8988T (cell line): ENCODE results near the gene TMEM9.
A peak's percentile ranks its signal among the peaks of the same experiment; 100 is the strongest.

Experiments
- DNase-seq: peaks from one replicate; pipeline ENCODE4 v3.0.0; 2011

TMEM9 gene

DNA sequence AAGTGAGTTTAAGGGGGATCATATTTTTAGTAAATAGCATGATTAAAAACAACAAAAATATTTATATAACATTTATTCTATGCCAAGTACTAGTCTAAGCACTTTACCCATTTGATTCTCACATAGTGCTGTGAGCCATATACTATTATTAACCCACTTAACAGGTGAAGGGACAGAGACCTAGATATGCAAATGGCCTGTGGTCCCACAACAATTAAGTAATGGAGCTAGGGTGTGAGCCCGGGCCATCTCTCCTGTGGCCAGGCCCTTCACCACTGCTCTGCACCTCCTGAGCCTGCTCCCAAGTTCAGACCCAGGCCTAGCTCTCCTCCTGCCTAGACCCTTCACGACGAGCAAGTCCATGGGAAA lies 27.8 kb downstream of the TMEM9 start:
- no peak for DNase-seq

DNA sequence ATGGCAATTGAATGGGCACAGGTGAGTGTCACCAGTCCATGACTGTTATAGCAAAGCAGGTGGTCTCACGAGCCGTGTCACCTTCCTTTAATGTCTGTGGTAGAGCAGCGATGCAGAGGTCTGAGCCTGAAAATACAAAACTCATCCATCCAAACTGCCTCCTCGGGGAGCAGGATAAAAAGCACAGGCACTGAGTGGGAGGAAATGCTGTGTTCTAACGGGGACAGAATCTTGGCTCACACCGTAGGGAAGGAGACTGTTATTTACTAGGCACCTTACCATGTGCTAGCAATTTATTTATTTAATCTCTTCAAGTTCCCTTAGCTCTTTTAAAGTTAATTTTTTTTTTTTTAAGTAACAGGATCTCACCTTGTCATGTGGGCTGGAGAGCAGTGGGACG lies 28.5 kb downstream of the TMEM9 start:
- DNase-seq: no peak

DNA sequence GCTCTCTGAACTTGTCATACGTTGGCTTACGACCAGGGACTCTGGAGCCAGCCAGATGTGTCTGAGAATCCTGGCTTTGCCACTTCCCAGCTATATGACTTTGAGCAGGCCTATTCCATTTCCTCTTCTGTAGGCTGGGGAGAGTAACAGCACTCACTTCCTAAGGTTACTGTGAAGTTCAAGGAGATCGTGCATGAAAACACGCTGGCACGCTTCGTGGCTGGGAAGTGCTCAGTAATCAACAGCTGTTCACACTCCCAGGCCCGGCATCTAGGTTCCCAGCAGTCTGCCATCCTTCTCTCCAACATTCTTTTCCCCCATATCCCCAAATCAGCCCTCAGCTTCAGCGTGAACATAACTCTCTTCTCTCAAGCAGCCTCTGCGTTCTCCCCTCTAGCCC lies 29.3 kb downstream of the TMEM9 start:
- no peak for DNase-seq

DNA sequence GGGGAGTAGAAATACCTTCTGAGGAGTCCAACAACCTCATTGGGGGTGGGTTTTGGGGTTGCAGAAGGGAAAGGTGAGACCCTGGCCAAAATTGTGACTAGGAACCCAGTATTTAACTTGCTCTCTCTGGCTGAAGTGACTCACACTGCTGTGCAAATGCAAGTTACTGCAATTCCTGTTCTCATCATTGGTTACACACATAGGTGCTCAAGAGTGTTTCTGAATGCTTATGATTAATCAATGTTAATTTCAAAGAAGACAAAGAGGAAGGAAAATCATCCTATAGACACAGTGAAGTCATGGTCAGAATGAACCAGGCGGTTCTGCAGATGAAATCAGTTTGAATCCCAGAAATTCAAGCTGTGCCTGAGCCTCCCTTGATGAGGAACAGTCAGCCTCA lies 30.4 kb downstream of the TMEM9 start:
- no peak for DNase-seq

DNA sequence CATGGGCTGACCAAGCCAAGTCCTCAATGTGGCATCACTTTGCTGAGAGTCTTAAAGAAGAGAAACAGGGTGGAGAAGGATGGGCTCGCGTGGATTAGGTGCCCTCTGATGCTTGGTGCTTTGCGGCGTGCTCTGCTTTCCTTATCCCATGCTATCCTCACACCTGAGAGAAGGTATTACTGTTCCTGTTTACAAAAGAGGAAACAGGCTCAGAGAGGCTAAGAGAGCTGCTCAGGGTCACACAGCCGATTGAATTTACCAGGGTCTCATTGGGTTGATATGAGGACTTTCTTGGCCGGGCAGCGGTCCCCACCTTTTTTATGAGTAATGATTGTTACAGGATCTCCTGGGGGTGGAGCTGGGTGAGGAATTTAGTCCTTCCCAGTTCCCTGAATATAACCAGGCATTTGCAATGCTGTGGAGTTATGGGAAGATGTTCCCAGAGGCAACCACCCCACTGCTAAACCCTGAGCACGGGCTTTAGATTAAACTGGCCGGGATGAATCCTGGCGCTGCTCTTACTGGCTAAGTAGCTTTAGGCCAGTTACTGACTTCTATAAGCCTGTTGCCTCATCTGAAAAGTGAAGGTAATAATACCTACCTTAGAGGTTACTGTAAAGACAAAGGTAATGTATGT lies 31.8 kb downstream of the TMEM9 start:
- DNase-seq: no peak

DNA sequence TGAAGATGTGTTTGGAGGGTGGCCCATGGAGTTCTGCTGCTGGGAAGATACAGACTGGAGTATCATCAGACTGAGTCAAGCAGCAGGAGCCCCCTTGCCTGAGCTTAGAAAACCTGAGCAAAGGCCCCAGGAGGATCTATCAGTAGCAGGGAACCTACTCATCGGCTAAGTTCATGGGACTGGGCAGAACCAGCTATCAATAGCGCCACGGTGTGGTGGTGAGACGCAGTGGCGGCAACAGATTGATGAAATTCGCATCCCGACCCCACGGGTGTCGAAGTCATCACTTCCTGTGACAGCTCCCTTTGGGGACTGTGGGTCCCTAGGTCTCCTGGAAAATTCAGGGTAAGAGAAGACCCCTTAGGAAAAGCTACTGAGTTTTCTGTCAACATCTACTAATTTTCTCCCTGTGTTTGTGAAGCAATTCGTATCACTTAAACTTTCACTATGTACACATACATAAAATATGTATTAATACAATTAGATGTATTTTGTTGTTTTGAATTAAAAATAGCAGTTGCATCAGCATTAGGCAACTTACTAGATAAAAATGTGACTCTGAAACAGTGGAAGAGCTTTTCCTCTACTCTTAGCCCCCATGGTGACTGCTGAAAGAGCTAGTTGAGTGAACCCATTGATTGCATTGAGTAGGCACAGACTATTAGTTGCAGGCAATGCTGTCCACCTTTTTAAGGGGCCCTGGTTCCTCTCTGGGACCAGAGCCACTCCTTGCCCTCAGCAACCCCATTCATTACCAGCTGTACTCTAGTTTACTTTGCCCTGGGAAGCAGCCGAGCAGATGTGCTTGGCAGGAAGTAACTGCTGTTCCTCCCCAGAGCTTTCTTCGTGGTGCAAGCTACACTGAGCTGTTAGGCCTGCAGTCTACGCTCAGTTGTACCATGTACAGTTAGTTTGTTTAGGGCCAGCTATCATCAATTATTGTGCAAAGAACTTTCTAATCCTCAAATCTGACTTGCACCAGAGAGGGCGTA lies 34.8 kb downstream of the TMEM9 start:
- DNase-seq: peak; percentile 70

DNA sequence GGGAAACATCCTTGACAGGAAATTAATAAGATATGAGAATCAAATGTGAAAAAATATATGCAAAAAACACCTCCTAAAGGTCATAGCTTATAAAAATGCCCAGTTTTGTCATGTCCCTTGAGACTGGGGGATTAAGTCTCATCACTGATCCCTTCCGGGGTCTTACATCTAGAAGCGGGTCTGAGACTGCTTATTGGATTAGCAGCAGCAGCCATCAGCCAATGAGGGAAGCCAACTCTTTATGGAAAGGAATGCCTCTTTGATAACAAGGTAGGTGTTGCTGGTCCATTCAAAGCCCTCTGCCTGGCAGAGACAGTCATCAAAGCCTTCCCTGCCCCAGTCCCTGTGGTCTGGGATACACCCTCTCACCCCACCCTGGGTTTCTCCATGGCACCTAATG lies 38.2 kb downstream of the TMEM9 start:
- DNase-seq: no peak

DNA sequence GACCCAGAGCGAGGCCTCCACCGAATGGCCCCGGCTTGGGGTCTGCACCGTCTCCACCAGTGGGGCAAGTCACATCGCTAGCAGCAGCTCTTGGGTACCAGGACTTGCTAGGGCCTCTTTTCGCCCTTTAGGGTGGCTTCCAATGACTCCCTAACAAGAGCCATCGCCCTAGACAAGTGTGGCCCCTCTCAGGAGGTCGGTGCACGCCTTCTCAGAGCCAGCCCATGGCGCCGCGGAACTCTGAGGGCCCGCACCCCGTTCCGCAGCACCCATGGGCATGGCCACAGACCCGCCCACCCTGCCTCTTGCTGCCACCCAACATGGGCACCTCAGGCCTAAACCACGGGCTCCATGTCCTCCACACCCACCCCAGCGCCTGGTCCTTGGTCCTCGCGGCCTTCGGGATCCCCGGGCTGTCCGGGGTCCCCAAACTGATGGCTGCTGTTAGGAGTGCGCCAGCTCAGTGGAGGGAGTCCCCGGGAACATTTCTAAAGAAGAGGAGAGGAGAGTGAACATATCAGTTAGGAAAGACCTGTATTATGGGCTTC lies 38.8 kb downstream of the TMEM9 start:
- DNase-seq: no peak

DNA sequence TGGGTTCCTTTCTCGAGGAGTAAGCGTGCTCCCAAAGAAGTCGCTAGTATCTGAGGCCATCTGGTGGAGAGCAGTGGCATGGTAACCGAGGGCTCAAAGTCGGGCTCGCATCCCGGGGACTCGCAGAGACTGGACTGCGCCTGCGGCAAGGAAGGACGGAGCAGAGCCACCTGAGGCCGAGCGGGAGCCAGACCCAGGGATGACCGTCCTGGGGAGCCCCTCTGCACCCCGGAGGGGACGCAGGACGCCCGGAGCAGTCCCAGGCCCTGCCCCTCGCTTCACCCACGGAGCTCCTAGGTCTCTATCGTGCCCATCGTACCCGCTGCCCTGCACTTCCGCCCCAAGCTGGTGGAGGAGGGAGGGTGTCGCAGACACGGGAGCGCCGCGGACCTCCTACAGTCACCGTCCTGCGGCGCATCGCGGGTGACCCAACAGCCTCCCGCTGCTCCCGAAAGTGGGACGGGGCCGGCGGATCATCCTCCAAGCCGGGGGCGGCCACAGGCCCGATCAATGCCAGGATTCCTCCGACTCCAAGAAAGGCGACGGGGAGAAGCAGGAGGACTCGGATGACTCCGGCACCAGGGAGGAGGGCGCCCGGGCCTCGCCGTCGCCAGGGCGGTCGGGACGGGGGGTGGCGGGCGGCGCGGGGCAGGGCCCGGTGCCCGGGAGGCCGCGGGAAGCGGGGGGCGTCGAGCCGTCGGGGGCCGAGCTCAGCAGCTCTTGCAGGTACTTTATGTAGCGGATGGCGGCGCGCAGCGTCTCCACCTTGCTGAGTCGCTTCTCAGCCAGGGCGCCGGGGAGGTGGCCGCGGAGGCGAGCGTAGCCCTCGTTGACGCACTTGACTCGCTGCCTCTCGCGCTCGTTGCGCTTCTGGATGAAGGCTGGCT lies 39.8 kb downstream of the TMEM9 start:
- peak; percentile 99 for DNase-seq

DNA sequence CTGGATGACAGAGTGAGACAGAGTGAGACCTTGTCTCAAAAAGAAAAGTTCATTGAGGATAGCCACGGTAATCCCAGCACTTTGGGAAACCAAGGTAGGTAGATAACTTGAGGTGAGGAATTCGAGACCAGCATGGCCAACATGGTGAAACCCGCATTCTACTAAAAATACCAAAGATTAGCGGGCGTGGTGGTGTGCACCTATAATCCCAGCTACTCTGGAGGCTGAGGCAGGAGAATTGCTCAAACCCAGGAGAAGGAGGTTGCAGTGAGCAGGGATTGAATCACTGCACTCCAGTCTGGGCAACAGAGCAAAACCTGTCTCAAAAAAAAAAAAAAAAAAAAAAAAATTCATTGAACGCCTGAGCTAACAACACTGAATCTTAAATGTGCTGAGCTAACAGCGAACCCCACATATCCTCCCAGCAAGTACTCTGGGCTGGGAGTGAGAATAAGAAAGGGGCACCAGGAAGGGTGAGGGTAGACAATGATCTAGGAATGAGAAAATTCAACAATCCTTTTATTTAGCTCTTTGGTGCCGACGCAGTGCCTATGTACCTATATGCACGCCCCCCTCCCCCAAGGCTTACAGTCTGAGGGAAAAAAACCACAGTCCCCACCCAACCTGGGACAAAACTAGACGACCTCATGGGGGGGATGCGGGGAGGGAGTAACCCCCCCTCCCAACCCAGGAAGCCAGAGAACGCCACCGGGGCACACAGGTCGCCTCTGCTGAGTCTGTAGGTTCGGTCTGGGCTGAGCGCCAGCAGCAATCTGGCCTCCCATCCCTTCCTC lies 40.6 kb downstream of the TMEM9 start:
- DNase-seq: peak; percentile 30

DNA sequence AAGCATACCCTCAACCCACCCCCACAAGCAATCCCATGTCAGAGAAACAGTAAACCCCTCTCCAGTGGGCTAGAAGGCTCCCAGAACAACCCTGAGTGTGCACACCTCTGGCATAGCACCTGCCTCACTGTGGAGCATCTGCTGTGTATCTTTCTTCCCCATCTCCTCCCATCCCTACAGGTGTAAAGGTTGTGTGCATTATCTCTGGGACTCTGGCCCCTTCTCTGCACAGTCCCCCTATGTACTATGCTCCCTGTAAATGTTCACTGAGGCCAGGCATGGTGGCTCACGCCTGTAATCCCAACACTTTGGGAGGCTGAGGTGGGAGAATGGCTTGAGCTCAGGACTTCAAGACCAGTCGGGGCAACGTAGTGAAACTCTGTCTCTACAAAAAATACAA lies 41.3 kb downstream of the TMEM9 start:
- DNase-seq: no peak

DNA sequence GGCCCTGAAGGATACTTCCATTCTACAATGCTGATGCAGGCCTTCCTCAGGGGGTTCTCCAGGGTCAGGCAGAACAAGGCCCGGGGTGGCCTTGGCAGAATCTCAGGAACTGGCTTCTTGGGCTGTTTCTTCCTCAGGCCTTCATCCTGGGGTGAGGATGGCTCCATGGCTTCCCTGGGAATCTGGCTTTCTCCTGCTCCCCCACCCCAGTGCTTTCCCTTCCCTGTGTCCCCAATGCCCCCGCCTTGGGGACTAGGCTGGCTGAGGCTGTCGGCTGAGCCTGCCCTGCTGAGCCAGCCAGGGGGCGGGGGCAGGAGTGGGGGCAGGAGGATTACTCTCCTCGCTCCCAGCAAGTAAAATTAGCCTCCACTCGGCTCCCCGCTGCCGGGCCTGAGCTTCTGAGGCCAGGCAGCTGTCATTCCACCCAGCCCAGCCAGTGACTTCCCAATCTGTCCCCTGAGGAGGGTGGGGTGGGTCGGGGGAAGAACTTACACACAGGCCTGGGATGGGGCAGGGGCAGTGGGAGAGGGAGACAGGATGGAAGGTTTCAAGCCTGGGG lies 42.0 kb downstream of the TMEM9 start, which contains the start of gene CACNA1S:
Gene CACNA1S, minus strand, starts transcription at position 254 of the 559 bp plus-strand sequence. Its CDS starts 87 bp downstream, at position 167.
- no peak for DNase-seq

DNA sequence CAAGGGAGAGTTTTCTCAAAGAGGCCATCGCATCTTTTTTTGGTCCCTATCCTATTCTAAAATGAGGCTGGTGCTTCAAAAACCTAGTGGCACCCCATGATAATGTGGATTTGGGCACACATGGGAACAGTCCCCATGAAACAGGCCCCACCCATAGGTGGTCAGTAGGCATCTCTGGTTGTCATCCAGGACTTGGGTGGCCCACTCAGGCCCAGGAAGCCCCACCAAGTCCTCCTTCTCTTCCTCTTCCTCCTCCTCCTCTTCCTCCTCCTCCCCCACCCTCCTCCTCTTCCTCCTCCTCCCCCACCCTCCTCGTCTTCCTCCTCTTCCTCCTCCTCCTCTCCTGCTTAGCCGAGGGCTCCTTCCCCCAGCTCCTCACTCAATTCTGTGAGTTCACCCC lies 42.6 kb downstream of the TMEM9 start:
- DNase-seq: no peak

DNA sequence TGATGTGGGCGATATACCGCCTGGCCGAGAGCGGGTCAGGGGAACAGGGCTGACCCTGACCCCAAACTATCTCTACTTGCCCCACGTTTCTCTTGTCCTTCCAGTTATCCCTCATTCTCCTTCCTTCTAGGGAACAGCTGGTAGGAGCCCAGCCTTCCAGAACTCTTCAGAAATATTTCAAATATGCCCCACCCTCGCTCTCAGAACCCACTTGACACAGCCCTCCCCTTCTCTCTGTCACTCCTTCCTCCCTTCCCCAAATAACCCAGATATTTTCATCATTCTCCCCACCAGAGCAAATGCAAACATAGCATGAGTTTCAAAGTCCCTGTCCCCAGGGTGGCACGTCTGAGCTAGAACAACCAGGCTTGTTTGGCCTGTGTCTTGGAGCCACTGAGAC lies 43.1 kb downstream of the TMEM9 start:
- no peak for DNase-seq

DNA sequence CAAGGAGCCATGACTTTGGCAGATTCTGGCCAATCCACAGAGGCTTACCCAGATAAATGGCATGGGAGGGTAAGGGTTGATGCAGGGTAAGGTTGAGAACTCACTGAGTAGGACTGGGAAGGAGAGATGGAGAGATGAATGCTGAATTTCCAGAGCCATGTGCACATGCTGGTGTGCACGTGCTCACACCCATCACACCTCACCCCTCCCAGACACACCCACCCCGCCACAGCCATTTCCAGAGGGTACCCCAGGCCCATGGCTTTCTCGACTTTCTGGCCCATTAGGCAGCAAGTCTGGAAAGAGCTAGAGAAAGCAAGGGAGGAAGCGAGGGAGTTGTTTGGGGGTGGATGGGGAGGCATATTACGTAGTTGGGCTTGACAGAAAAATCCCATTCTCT lies 43.7 kb downstream of the TMEM9 start:
- DNase-seq: no peak

DNA sequence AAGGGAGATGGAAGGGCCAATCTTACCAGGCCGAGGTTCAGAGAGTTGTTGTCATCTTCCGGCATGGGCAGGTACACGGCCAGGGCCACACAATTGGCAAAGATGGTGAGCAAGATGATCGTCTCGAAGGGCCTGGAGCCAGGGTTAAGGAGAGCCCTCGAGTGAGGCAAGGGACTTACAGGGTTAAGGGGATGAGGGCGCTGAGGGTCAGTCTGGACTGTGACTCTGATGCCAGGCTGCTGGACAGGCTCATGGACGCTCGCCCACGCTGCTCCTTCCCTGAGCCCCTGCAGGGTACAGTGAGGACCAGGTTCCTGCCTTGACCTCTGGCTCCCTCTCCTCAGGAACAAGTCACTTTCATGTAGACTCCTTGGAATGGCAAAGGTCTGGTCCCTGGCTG lies 44.1 kb downstream of the TMEM9 start:
- DNase-seq: no peak

DNA sequence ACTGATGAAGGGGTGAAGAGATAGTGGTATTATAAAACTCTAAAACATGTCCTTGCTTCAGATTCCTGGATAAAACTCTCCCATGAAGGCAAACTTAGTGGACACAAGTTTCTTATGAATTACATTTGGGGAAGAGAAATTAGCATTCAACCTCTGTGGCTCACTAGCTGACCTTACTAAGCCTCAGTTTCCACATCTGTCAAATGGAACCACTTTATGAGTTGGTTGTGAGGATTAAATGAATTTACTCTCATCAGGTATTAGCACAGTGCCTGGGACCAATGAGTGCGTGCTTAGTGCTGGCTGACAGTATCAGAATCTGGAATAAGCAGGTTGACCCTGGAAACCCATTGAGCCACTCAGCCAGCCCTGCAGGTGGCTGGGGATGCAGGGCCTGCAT lies 44.6 kb downstream of the TMEM9 start:
- DNase-seq: no peak

DNA sequence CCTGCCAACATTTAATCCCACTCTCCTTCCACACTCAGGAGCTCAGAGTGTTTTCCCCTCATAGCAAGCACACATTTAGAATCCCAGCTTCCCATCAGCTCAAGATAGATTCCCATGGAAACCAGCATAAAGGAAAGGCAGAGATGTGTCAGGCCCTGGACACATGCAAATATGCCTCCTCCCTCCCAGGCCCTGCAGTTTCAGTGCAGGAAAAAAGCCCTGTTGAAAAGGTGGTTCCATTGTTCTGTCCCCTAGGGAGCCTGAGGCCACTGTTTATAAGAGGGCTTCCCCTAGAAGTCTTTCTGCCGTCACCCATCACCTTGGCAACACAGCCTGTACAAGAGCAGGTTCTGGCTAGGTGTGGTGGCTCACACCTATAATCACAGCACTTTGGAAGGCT lies 45.7 kb downstream of the TMEM9 start:
- DNase-seq: no peak

DNA sequence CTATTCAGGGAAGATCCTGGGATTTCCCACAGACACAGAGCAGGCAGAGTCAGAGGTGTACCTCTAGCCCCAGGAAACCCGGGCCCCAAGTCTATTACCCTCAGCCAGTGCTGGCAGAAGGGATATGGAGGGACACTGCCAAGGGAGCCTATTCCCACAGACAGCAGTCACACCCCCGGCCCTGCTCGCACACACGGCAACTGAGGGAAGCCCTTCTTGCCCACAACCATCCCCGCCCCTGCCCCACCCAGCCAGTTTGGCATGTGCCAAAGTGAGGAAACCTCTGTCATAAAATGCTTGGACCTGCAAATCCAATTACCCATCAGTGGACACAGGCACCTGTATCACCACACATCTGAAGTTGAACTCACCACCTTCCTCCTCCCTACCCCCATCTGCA lies 48.6 kb downstream of the TMEM9 start:
- no peak for DNase-seq

DNA sequence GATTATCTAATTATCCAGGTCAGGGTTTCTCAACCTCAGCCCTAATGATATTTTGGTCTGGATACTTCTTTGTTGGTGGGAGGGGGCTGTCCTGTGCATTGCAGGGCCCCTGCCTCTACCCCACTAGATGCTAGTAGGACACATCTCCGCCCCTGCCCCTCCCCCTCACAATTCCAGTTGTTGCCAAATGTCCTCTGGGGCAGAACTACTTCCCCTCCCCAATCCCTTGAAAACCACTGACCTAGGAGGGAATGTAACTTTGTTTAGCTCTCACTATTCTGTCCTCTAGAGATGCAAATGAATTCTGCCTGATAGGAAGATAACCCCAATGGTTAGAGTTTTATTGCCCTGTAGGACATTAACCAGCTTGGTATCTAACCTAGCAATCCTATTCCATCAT lies 50.1 kb downstream of the TMEM9 start:
- no peak for DNase-seq

DNA sequence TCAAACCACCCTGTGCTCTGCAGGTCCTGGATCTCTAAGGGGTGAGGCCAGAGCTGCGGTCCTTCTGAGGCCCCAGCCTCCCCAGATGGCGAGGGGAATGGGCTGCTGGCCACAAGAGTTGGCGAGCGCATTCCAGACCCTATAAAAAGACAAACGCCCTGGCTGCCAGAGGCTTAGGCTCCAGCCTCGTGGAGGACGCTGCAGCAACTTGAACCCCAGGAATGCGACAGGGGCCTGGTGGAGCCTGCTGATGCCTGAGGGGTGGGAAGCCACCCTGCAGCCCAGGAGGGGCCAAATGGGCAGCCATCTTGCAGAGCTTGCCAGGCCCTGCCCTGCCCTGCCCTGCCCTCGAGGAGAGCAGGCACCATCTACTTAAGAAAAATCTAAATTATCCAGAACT lies 50.6 kb downstream of the TMEM9 start:
- no peak for DNase-seq
